H1 (cell line): ENCODE data around the gene MRPL41. TPM values are rescaled to one million over a fixed set of nuclear protein-coding genes. Genes with fewer than 3 reads are reported as not detected.
A peak's percentile ranks its signal among the peaks of the same experiment; 100 is the strongest.

Experiments used
- CTCF ChIA-PET: fragments of 300-600 bp; sonication (Branson Sonifier 250); formaldehyde crosslinking; loops from one replicate; lab custom pipeline; 2021; ENCODE audit not compliant: partially characterized antibody; lab: Charles Lee
- POLR2A ChIA-PET: fragments of 300-600 bp; sonication (Branson Sonifier 250); formaldehyde crosslinking; loops from one replicate; lab custom pipeline; 2021; ENCODE audit warnings: inconsistent platforms; ENCODE audit not compliant: partially characterized antibody; lab: Charles Lee
- DNase-seq, 2 experiments: peaks; one replicate each; pipeline versions ENCODE4 v3.0.0 to v3.0.0-alpha.2; 2010 to 2022; ENCODE audit warnings: low spot score in 2 of 2, low read depth in 1 of 2, mixed read lengths in 1 of 2
- FAIRE-seq: peaks from 2 replicates; lab custom pipeline; 2011; peaks lifted over from hg19 to GRCh38; lab: Jason Lieb, UNC
- H2AFZ ChIP-seq: 2 replicates; pipeline ENCODE4 v1.8.1; 2012; ENCODE audit warnings: low read length, inconsistent platforms
- H2AK5ac ChIP-seq: 2 replicates; pipeline ENCODE4 v1.6.1; 2013; ENCODE audit warnings: low read depth, low read length
- H2BK120ac ChIP-seq: replicated peaks from 2 replicates; pipeline ENCODE3; 2013; ENCODE audit warnings: low read depth, low read length, inconsistent platforms
- H2BK12ac ChIP-seq: 2 replicates; pipeline ENCODE4 v1.6.1; 2013; ENCODE audit warnings: low read depth, low read length
- H2BK15ac ChIP-seq: 2 replicates; pipeline ENCODE4 v1.6.1; 2013; ENCODE audit warnings: low read length
- H2BK20ac ChIP-seq: 2 replicates; pipeline ENCODE4 v1.6.1; 2013; ENCODE audit warnings: low read length
- H2BK5ac ChIP-seq: 2 replicates; pipeline ENCODE4 v1.6.1; 2013; ENCODE audit warnings: low read depth, low read length
- H3K14ac ChIP-seq: 2 replicates; pipeline ENCODE4 v1.6.1; 2013; ENCODE audit warnings: inconsistent platforms; ENCODE audit not compliant: insufficient read length
- H3K18ac ChIP-seq: 2 replicates; pipeline ENCODE4 v1.6.1; 2013; ENCODE audit warnings: low read length; ENCODE audit errors: extremely low read depth
- H3K23ac ChIP-seq: 2 replicates; pipeline ENCODE4 v1.6.1; 2013; ENCODE audit warnings: inconsistent platforms; ENCODE audit not compliant: insufficient read length
- H3K23me2 ChIP-seq: 2 replicates; pipeline ENCODE4 v1.6.1; 2013; ENCODE audit warnings: low read depth, low read length
- H3K27ac ChIP-seq: 2 replicates; pipeline ENCODE4 v1.6.1; 2011; ENCODE audit warnings: low read depth, low read length, inconsistent platforms
- H3K27me3 ChIP-seq, 4 experiments: replicated peaks in 1 of 4; 1 replicate in 1 of 4; 2 replicates in 3 of 4; pipeline versions ENCODE4 v1.6.1 to v1.8.1; 2011 to 2013; ENCODE audit warnings: low read length in 3 of 4, mild to moderate bottlenecking in 3 of 4, inconsistent platforms in 2 of 4, mixed read lengths in 2 of 4, moderate library complexity in 1 of 4; ENCODE audit not compliant: control insufficient read depth in 3 of 4, insufficient read depth in 3 of 4; ENCODE audit errors: extremely low read depth in 1 of 4
- H3K36me3 ChIP-seq, 4 experiments: 2 replicates each; pipeline versions ENCODE4 v1.6.1 to v1.8.1; 2011 to 2013; ENCODE audit warnings: mild to moderate bottlenecking in 4 of 4, low read length in 3 of 4, moderate library complexity in 2 of 4, control low read depth in 1 of 4, inconsistent platforms in 1 of 4; ENCODE audit not compliant: insufficient read depth in 4 of 4, control insufficient read depth in 2 of 4
- H3K4ac ChIP-seq: replicated peaks from 2 replicates; pipeline ENCODE3; 2013; ENCODE audit warnings: low read length, low read depth, mixed read lengths, inconsistent platforms; ENCODE audit not compliant: insufficient read length
- H3K4me1 ChIP-seq, 4 experiments: replicated peaks in 1 of 4; 1 replicate in 1 of 4; 2 replicates in 3 of 4; pipeline versions ENCODE4 v1.6.1 to v1.8.1; 2011 to 2013; ENCODE audit warnings: low read length in 3 of 4, inconsistent platforms in 2 of 4, mixed read lengths in 1 of 4; ENCODE audit not compliant: insufficient read depth in 4 of 4, control insufficient read depth in 3 of 4
- H3K4me2 ChIP-seq, 2 experiments: 2 replicates each; pipeline versions ENCODE4 v1.6.1 to v1.8.1; 2011 to 2013; ENCODE audit warnings: low read depth in 2 of 2, low read length in 2 of 2, control low read depth in 1 of 2, inconsistent platforms in 1 of 2, mild to moderate bottlenecking in 1 of 2; ENCODE audit not compliant: insufficient read depth in 1 of 2
- H3K4me3 ChIP-seq, 4 experiments: fragments of 200-600, 300-600 bp in 1 of 4; sonication (generic), shearing (Covaris generic), sonication (Bioruptor Twin) in 1 of 4; 2 replicates each; pipeline versions ENCODE4 v1.5.1 to v1.8.1; 2011 to 2016; ENCODE audit warnings: low read length in 4 of 4, low read depth in 3 of 4, control low read depth in 2 of 4, inconsistent platforms in 2 of 4, mild to moderate bottlenecking in 2 of 4, mixed read lengths in 1 of 4, moderate library complexity in 1 of 4; ENCODE audit not compliant: insufficient read depth in 2 of 4; ENCODE audit errors: extremely low read depth in 1 of 4
- H3K56ac ChIP-seq: replicated peaks from 2 replicates; pipeline ENCODE3; 2013; ENCODE audit warnings: low read depth, mild to moderate bottlenecking, mixed read lengths, low read length, inconsistent platforms; ENCODE audit not compliant: insufficient read length
- H3K79me1 ChIP-seq: 2 replicates; pipeline ENCODE4 v1.6.1; 2013; ENCODE audit warnings: low read depth, low read length, control low read depth
- H3K79me2 ChIP-seq, 2 experiments: 2 replicates each; pipeline versions ENCODE4 v1.6.1 to v1.8.1; 2012 to 2013; ENCODE audit warnings: low read length in 2 of 2, mild to moderate bottlenecking in 2 of 2, inconsistent platforms in 1 of 2; ENCODE audit not compliant: insufficient read depth in 2 of 2, control insufficient read depth in 1 of 2
- H3K9ac ChIP-seq, 4 experiments: replicated peaks in 1 of 4; 1 replicate in 1 of 4; 2 replicates in 3 of 4; pipeline versions ENCODE4 v1.6.1 to v1.8.1; 2011 to 2013; ENCODE audit warnings: low read depth in 3 of 4, low read length in 3 of 4, control low read depth in 2 of 4, mild to moderate bottlenecking in 2 of 4, moderate library complexity in 2 of 4, inconsistent platforms in 1 of 4; ENCODE audit errors: extremely low read depth in 1 of 4
- H3K9me3 ChIP-seq, 2 experiments: 2 replicates each; pipeline versions ENCODE4 v1.6.1 to v1.8.1; 2012 to 2013; ENCODE audit warnings: mild to moderate bottlenecking in 2 of 2, moderate library complexity in 2 of 2, control low read depth in 1 of 2, inconsistent platforms in 1 of 2, low read depth in 1 of 2, low read length in 1 of 2, mixed read lengths in 1 of 2; ENCODE audit not compliant: insufficient read depth in 2 of 2
- H4K20me1 ChIP-seq, 2 experiments: replicated peaks in 1 of 2; 2 replicates each; pipeline versions ENCODE3 to v1.8.1; 2011 to 2013; ENCODE audit warnings: inconsistent platforms in 2 of 2, low read length in 2 of 2, mild to moderate bottlenecking in 1 of 2; ENCODE audit not compliant: insufficient read depth in 2 of 2, control insufficient read depth in 1 of 2
- H4K5ac ChIP-seq: 2 replicates; pipeline ENCODE4 v1.6.1; 2013; ENCODE audit warnings: low read length, low read depth, mixed read lengths, inconsistent platforms; ENCODE audit not compliant: insufficient read length
- H4K8ac ChIP-seq: 2 replicates; pipeline ENCODE4 v1.8.0; 2013; ENCODE audit warnings: mild to moderate bottlenecking, moderate library complexity, low read length, inconsistent platforms; ENCODE audit not compliant: insufficient read depth; ENCODE audit errors: extremely low read depth
- H4K91ac ChIP-seq: replicated peaks from 2 replicates; pipeline ENCODE3; 2013; ENCODE audit warnings: low read length, mixed read lengths, inconsistent platforms; ENCODE audit not compliant: insufficient read length
- BCL11A ChIP-seq, 2 experiments: IDR thresholded peaks; one replicate each; pipeline ENCODE4 v1.6.1; 2011; ENCODE audit warnings: low read depth in 2 of 2, low read length in 2 of 2, mild to moderate bottlenecking in 2 of 2
- CBX8 ChIP-seq: fragments of 300-800, 300-1000 bp; sonication (generic); IDR thresholded peaks from 2 replicates; pipeline ENCODE4 v1.7.1; 2016; ENCODE audit warnings: low read depth, low read length, borderline replicate concordance
- CREB1 ChIP-seq: IDR thresholded peaks from 2 replicates; pipeline ENCODE4 v1.6.1; 2012; ENCODE audit warnings: inconsistent platforms
- EP300 ChIP-seq, 2 experiments: IDR thresholded peaks; 1 replicate in 1 of 2; 2 replicates in 1 of 2; pipeline ENCODE4 v1.6.1; 2011 to 2012; ENCODE audit warnings: low read depth in 2 of 2, low read length in 2 of 2, mild to moderate bottlenecking in 2 of 2, borderline replicate concordance in 1 of 2, inconsistent platforms in 1 of 2, moderate library complexity in 1 of 2
- HDAC2 ChIP-seq, 2 experiments: fragments of 300-600 bp in 1 of 2; sonication (generic) in 1 of 2; IDR thresholded peaks; 2 replicates each; pipeline ENCODE4 v1.6.1; 2011 to 2012; ENCODE audit warnings: low read depth in 2 of 2, low read length in 2 of 2, mild to moderate bottlenecking in 2 of 2, moderate library complexity in 2 of 2, borderline replicate concordance in 1 of 2, inconsistent platforms in 1 of 2
- KDM5A ChIP-seq: fragments of 200-600 bp; IDR thresholded peaks from 2 replicates; pipeline ENCODE4 v1.7.1; 2012; ENCODE audit warnings: mild to moderate bottlenecking, low read length, inconsistent platforms, mixed read lengths
- NANOG ChIP-seq: IDR thresholded peaks from 2 replicates; pipeline ENCODE4 v1.6.1; 2011; ENCODE audit warnings: low read length, low read depth, mild to moderate bottlenecking, inconsistent platforms; ENCODE audit not compliant: insufficient read depth, poor library complexity, severe bottlenecking
- PHF8 ChIP-seq: fragments of 200-600 bp; sonication (generic); conservative IDR thresholded peaks from 2 replicates; pipeline ENCODE4 v1.7.1; 2012; ENCODE audit warnings: low read depth, mild to moderate bottlenecking, inconsistent platforms, low read length, moderate library complexity
- SP2 ChIP-seq: IDR thresholded peaks from 2 replicates; pipeline ENCODE4 v1.6.1; 2012; ENCODE audit warnings: mild to moderate bottlenecking, low read length, inconsistent platforms
- SP4 ChIP-seq: IDR thresholded peaks from 2 replicates; pipeline ENCODE4 v1.6.1; 2012; ENCODE audit warnings: low read length, inconsistent platforms
- SRF ChIP-seq: IDR thresholded peaks from 2 replicates; pipeline ENCODE4 v1.6.1; 2011; ENCODE audit warnings: mild to moderate bottlenecking, low read depth, low read length, moderate library complexity
- TAF7 ChIP-seq: optimal IDR thresholded peaks from 2 replicates; pipeline ENCODE3; 2011; ENCODE audit warnings: low read depth, mild to moderate bottlenecking, inconsistent platforms, low read length, moderate library complexity, borderline replicate concordance
- WGBS, 2 experiments: shearing (Covaris generic) in 1 of 2; methylation state at CpG; one replicate each; pipeline versions ENCODE4 v1.1.6 to v1.1.7; 2013 to 2015; ENCODE audit warnings: low lambda C conversion rate in 2 of 2, mixed read lengths in 2 of 2, inconsistent platforms in 1 of 2, low coverage in 1 of 2, missing lambda C conversion rate in 1 of 2; ENCODE audit not compliant: insufficient replicate concordance in 2 of 2, insufficient coverage in 1 of 2, insufficient read length in 1 of 2; ENCODE audit errors: extremely low coverage in 1 of 2, missing lambda C conversion rate in 1 of 2; 5-methylcytosine and 5-hydroxymethylcytosine counted together
- polyA plus RNA-seq, 7 experiments: library from polyadenylated mRNA; depleted of rRNA in 3 of 7; stranded (reverse) in 5 of 7; unstranded in 2 of 7; fragments of >200 nt in 5 of 7; fragments of 200-250 nt in 2 of 7; gene quantifications; 1 replicate in 5 of 7; 2 replicates in 1 of 7; 4 replicates in 1 of 7; pipeline versions ENCODE4 v1.2.1 to v1.2.3, GENCODE V29; 2011 to 2013; ENCODE audit warnings: missing spikeins in 2 of 7, mixed read lengths in 2 of 7
- total RNA-seq: library from RNA; stranded (reverse); fragmentation: NEBNext Ultra II Directional; extraction: Animal tissue kit (Norgen Biotek cat#: 25700); gene quantifications from 2 replicates; pipeline ENCODE4 v1.2.1, GENCODE V29; 2021

Gene MRPL41
- total and polyA plus RNA-seq, 2 of the 8 experiments (the other 6 are each of a cell fraction or from before 2014, with no cell fraction given) = 47.2 to 58.1 TPM

DNA sequence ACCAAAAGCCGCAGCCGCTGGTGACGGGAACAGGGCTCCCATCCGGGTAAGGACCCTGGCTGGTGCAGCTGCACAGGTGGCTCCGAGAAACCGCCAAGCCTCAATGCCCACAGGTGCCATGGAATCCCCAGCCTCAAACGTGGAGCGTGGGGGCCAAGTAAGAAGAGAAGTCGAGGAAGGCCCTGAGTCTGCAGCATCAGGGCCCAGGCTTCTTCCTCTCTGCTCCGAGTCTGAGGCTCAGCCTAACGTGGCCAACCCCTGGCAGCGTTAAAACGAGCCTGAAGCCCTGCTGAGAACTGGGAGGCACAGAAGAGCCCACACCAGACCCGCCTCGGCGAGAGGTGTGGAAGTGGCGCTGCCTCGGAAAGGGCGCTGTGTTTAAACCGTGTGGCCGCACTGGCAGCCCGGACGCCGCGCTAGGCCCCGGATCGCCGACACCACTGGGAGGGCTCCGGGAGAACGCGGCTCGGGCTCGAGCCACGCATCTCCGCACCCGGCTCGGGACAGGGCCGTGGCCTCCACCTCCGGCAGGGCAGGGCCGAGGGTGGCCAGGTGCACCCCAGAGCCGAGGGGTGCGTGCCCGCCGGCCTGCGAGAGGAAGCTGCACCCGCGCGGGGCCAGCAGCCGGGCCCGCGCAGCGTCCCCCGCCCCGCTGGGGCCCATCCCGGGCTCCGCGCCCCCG lies 37.9 kb downstream of the MRPL41 start:
- H3K56ac ChIP-seq = no peak overlapping the region
- H3K4me2 ChIP-seq = peak overlapping the region; percentile 80 to 94
- POLR2A ChIA-PET = interaction anchor here (1.1 to 6.2 kb wide), 5 partner anchors 9 to 37 kb away, joined by 4 to 45 read pairs (median 4); partner anchors contain the start of genes DPH7 and EHMT1
- peaks cover 23% of the 10 kb centered on the region for H3K79me1 ChIP-seq
- peaks cover 17 to 24% of the 10 kb centered on the region in 2 experiments for H4K20me1 ChIP-seq
- H3K27me3 ChIP-seq = no peaks in the 10 kb centered on the region; a peak in 1 of 7 replicates
- H3K23ac ChIP-seq = no peak overlapping the region
- no peak overlapping the region for H3K27ac ChIP-seq
- 20% methylated on average over 39 of the region's 58 CpGs; no CpG with 5 or more reads in 1 of the 2 experiments for WGBS, 2 experiments
- peaks cover 27 to 35% (median 30%) of the 10 kb centered on the region in 4 experiments for H3K36me3 ChIP-seq
- no peak overlapping the region for H2BK15ac ChIP-seq
- H4K5ac ChIP-seq = no peak overlapping the region
- no peak overlapping the region for H2BK20ac ChIP-seq
- peak overlapping the region; percentile 38 for H3K18ac ChIP-seq
- no peak for FAIRE-seq
- H3K79me2 ChIP-seq = peaks cover 0 to 22% of the 10 kb centered on the region in 2 experiments; a peak in 2 of 4 replicates
- no peak overlapping the region; the same call in 1 of the 2 replicates for H2BK12ac ChIP-seq
- no peak overlapping the region for H2BK5ac ChIP-seq
- H3K9ac ChIP-seq = peak overlapping the region; percentile 66 to 93 (median 74); a peak in 6 of 7 replicates
- peaks cover 0 to 7% (median 5%) of the 10 kb centered on the region in 4 experiments; a peak in 5 of 7 replicates for H3K4me1 ChIP-seq
- H3K4me3 ChIP-seq = peak overlapping the region; percentile 54 to 82 (median 82)
- H4K8ac ChIP-seq = peak overlapping the region; percentile 84
- H3K23me2 ChIP-seq = peaks cover 8% of the 10 kb centered on the region; the same call in 1 of the 2 replicates
- H2AK5ac ChIP-seq = 0 out of 2 replicates have a peak overlapping the region, but pooled peaks have one; percentile 39
- peak overlapping the region; percentile 75 for H3K4ac ChIP-seq
- H3K9me3 ChIP-seq = no peaks in the 10 kb centered on the region
- no peak for DNase-seq
- H3K14ac ChIP-seq = no peak overlapping the region
- H2BK120ac ChIP-seq = no peak overlapping the region
- no peak overlapping the region for H4K91ac ChIP-seq
- CTCF ChIA-PET = interaction anchor here (1.3 to 3.3 kb wide), 4 partner anchors 10 to 120 kb away, joined by 4 to 15 read pairs (median 8); partner anchors contain the start of gene DPH7
- no peak overlapping the region for H2AFZ ChIP-seq
- TF ChIP-seq HDAC2 (IDR thresholded peaks at IDR 0.05; ENCODE audit: borderline replicate concordance in 1 of 2, low read depth in 2 of 2, low read length in 2 of 2) (no peak), TAF7 (no peak), SP4 (no peak), NANOG (no peak), SRF (no peak), BCL11A (IDR thresholded peaks at IDR 0.05; ENCODE audit: low read depth in 2 of 2, low read length in 2 of 2) (no peak), CBX8 (no peak), PHF8 (no peak), CREB1 (no peak), EP300 (IDR thresholded peaks at IDR 0.05; ENCODE audit: borderline replicate concordance in 1 of 2, low read depth in 2 of 2, low read length in 2 of 2) (no peak), SP2 (no peak), KDM5A (no peak)
